GM18517 (cell line): ENCODE results near the gene PCDHA4.

ENCODE experiments used
- ATAC-seq: cut with Tn5 transposase; IDR thresholded peaks from one replicate; pipeline ENCODE4 v1.9.1; 2021; ENCODE audit warnings: mild to moderate bottlenecking, moderate library complexity; ENCODE audit not compliant: unreplicated experiment

PCDHA4 gene

GRCh38 chr5:140855772-140856674 is 49.2 kb downstream of the PCDHA4 start, which contains the start of gene PCDHA10:
TSS of gene PCDHA10 (plus strand) at chr5:140855897. CDS start at chr5:140856049, 152 bp downstream.
- no peak for ATAC-seq

- ATAC-seq: no peak
Measured at GRCh38 chr5:140857177-140857986, 50.5 kb downstream of the PCDHA4 start.

- ATAC-seq: no peak
Measured at GRCh38 chr5:140857987-140858240, 51.0 kb downstream of the PCDHA4 start.

- no peak for ATAC-seq
Measured at GRCh38 chr5:140862441-140863295, 55.8 kb downstream of the PCDHA4 start.
